DND-41 (cell line): Measurements from ENCODE around the gene ADIRF.
"Not testable (repeated sequence)": the region's sequence is repeated elsewhere in the genome, so short reads cannot be mapped to it uniquely, and the experiment has no call there.

Source experiments
- ATAC-seq: fragments of 200-7000 bp; cut with Tn5 transposase; 3 replicates; pipeline ENCODE4 v1.9.1; 2021; ENCODE audit warnings: low read depth; ENCODE audit not compliant: insufficient read depth
- DNase-seq: peaks from one replicate; pipeline ENCODE4 v3.0.0-alpha.2; 2020
- H2AFZ ChIP-seq: 2 replicates; pipeline ENCODE4 v1.6.0; 2012; ENCODE audit warnings: low read depth, low read length
- H3K27ac ChIP-seq: 2 replicates; pipeline ENCODE4 v1.5.1; 2012; ENCODE audit warnings: low read length, inconsistent platforms
- H3K27me3 ChIP-seq: fragments of 200-600 bp; sonication (generic); 2 replicates; pipeline ENCODE4 v1.6.0; 2012; ENCODE audit warnings: low read length, mild to moderate bottlenecking, inconsistent platforms; ENCODE audit not compliant: insufficient read depth, poor library complexity
- H3K36me3 ChIP-seq: 2 replicates; pipeline ENCODE4 v1.5.1; 2012; ENCODE audit warnings: low read length, inconsistent platforms; ENCODE audit not compliant: insufficient read depth
- H3K4me1 ChIP-seq: 2 replicates; pipeline ENCODE4 v1.5.1; 2012; ENCODE audit warnings: mild to moderate bottlenecking, low read length; ENCODE audit not compliant: insufficient read depth
- H3K4me2 ChIP-seq: 2 replicates; pipeline ENCODE4 v1.6.0; 2012; ENCODE audit warnings: mild to moderate bottlenecking, moderate library complexity, low read length, inconsistent platforms; ENCODE audit not compliant: insufficient read depth
- H3K4me3 ChIP-seq, 2 experiments: fragments of 200-600 bp in 1 of 2; shearing (Covaris generic) in 1 of 2; 2 replicates each; pipeline ENCODE4 v1.5.1; 2012 to 2016; ENCODE audit warnings: inconsistent platforms in 2 of 2, low read length in 2 of 2, mild to moderate bottlenecking in 2 of 2, low read depth in 1 of 2, moderate library complexity in 1 of 2
- H3K79me2 ChIP-seq: 2 replicates; pipeline ENCODE4 v1.6.0; 2012; ENCODE audit warnings: low read length, inconsistent platforms; ENCODE audit not compliant: insufficient read depth
- H3K9ac ChIP-seq: 2 replicates; pipeline ENCODE4 v1.6.0; 2012; ENCODE audit warnings: low read depth, mild to moderate bottlenecking, inconsistent platforms, low read length, moderate library complexity
- H3K9me3 ChIP-seq: 2 replicates; pipeline ENCODE4 v1.5.1; 2012; ENCODE audit warnings: low read length, moderate library complexity, mild to moderate bottlenecking, inconsistent platforms; ENCODE audit not compliant: insufficient read depth, severe bottlenecking
- H4K20me1 ChIP-seq: 2 replicates; pipeline ENCODE4 v1.6.0; 2012; ENCODE audit warnings: low read length; ENCODE audit not compliant: insufficient read depth
- EZH2 ChIP-seq: IDR thresholded peaks from 3 replicates; pipeline ENCODE4 v1.6.1; 2012; ENCODE audit warnings: borderline replicate concordance, low read depth, mild to moderate bottlenecking, moderate library complexity, low read length, inconsistent platforms; ENCODE audit not compliant: severe bottlenecking
- TF ChIP-seq, protein P1 (sequence below): IDR thresholded peaks from 2 replicates; pipeline ENCODE4 v1.5.1; 2012; ENCODE audit warnings: borderline replicate concordance, low read length, moderate library complexity, mild to moderate bottlenecking; ENCODE audit not compliant: poor library complexity, severe bottlenecking; ENCODE audit errors: extremely low read depth

The ADIRF gene

DNA sequence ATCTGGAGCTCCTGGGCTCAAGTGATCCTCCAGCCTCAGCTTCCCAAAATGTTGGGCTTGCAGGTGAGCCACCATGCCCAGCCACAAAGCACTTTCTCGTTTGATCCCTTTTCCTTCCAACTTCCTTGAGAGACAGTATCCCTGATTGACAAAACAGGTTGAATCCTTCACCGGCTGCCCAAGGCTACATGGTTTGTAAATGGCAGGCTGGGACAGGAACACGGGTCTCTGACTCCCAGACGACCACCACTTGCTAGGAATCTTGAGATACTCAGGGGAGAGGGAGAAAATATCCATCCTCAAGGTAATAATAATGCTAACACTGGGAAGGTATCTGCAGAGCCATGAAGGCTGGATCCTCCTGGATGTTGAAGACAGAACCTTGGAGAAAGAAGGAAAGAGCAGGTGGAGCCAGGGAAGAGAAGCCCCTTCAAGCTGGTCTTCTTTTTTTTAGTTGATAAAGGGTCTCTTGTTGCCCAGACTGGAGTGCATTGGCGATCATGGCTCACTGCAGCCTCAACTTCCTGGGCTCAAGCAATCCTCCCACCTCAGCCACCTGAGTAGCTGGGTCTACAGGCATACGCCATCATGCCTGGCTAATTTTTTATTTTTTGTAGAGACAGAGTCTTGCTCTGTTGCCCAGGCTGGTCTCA, 30.7 kb upstream of the ADIRF start:
- Histone ChIP-seq H3K4me2 (no peak overlapping the region), H3K9ac (no peak overlapping the region), H3K4me1 (peaks cover 4% of the 10 kb centered on the region), H3K4me3 (no peak overlapping the region), H4K20me1 (no peaks in the 10 kb centered on the region), H3K79me2 (no peaks in the 10 kb centered on the region), H3K36me3 (no peaks in the 10 kb centered on the region), H2AFZ (no peak overlapping the region), H3K9me3 (no peaks in the 10 kb centered on the region), H3K27me3 (no peaks in the 10 kb centered on the region), H3K27ac (no peak overlapping the region)
- DNase-seq (no peak), ATAC-seq (no peak)
- TF ChIP-seq, protein P1, sequence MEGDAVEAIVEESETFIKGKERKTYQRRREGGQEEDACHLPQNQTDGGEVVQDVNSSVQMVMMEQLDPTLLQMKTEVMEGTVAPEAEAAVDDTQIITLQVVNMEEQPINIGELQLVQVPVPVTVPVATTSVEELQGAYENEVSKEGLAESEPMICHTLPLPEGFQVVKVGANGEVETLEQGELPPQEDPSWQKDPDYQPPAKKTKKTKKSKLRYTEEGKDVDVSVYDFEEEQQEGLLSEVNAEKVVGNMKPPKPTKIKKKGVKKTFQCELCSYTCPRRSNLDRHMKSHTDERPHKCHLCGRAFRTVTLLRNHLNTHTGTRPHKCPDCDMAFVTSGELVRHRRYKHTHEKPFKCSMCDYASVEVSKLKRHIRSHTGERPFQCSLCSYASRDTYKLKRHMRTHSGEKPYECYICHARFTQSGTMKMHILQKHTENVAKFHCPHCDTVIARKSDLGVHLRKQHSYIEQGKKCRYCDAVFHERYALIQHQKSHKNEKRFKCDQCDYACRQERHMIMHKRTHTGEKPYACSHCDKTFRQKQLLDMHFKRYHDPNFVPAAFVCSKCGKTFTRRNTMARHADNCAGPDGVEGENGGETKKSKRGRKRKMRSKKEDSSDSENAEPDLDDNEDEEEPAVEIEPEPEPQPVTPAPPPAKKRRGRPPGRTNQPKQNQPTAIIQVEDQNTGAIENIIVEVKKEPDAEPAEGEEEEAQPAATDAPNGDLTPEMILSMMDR, result no peak
- no peak for TF ChIP-seq EZH2

DNA sequence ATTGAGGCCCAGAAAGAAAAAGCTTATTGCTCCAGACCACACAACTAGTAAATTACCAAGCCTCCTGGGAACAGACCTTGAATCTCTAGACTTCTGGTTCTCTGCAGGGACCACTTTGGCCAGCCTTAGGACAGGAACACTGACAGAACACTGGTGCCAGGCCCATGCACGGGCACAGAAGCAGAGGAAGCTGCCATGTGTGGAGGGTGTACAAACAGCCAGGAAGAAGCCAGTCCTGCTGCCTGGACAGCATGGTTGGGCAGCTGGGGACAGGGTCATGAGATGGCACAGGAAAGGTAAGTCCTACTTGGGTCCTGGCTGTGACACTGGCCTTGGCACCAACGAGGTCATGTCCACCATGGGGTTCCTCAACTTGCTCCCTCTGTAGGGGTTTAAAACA, 30.0 kb upstream of the ADIRF start:
- DNase-seq, result no peak
- H3K9ac ChIP-seq, result no peak overlapping the region
- no peaks in the 10 kb centered on the region for H3K79me2 ChIP-seq
- H3K4me2 ChIP-seq, result no peak overlapping the region
- TF ChIP-seq EZH2, result no peak
- TF ChIP-seq, protein P1, result no peak
- H2AFZ ChIP-seq, result no peak overlapping the region
- no peaks in the 10 kb centered on the region for H4K20me1 ChIP-seq
- no peaks in the 10 kb centered on the region for H3K27me3 ChIP-seq
- H3K36me3 ChIP-seq, result no peaks in the 10 kb centered on the region
- H3K9me3 ChIP-seq, result no peaks in the 10 kb centered on the region
- H3K4me3 ChIP-seq, result no peak overlapping the region
- H3K4me1 ChIP-seq, result peaks cover 4% of the 10 kb centered on the region
- no peak overlapping the region for H3K27ac ChIP-seq
- no peak for ATAC-seq

GRCh38 chr10:86940076-86940475, 28.2 kb upstream of the ADIRF start:
- H3K9ac ChIP-seq, H4K20me1 ChIP-seq, H3K36me3 ChIP-seq, H3K79me2 ChIP-seq, H3K4me3 ChIP-seq, H3K4me2 ChIP-seq, ATAC-seq, DNase-seq, H3K9me3 ChIP-seq, H3K4me1 ChIP-seq, H2AFZ ChIP-seq, H3K27me3 ChIP-seq, H3K27ac ChIP-seq: not testable (repeated sequence)

DNA sequence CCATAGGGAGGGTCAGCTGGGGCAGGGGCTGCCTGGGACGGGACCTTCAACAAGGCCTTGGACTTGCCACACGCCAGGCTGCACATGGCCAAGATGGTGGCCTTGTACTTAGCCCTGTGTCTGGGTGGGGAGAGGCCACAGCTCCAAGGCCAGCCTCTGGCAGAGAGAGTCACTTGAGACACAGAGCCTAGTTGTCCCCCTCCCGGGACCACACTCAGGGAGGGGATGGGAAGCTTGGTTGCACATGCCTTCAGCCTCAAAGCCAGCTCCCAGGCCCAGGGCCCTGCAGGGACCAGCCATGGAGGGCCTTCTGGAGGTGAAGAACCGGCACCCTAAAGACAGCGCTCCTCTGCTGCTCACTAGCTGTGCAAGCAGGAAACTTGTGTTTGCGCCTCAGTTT, 27.6 kb upstream of the ADIRF start:
- Histone ChIP-seq H3K79me2 (no peaks in the 10 kb centered on the region), H4K20me1 (no peaks in the 10 kb centered on the region), H2AFZ (no peak overlapping the region), H3K4me1 (peaks cover 4% of the 10 kb centered on the region), H3K9me3 (no peaks in the 10 kb centered on the region), H3K9ac (no peak overlapping the region), H3K4me3 (no peak overlapping the region), H3K36me3 (no peaks in the 10 kb centered on the region), H3K27me3 (no peaks in the 10 kb centered on the region), H3K27ac (no peak overlapping the region), H3K4me2 (no peak overlapping the region)
- ATAC-seq, result no peak
- TF ChIP-seq EZH2, result no peak
- TF ChIP-seq, protein P1, result no peak
- DNase-seq, result no peak
